Memory B cell (primary cell): ENCODE data around the gene BBS5.
A peak's percentile ranks its signal among the peaks of the same experiment; 100 is the strongest.

Experiments used
- ATAC-seq: fragments of 150-1000 bp; cut with Tn5 transposase; 2 replicates; pipeline ENCODE4 v1.10.0; 2021; ENCODE audit warnings: low read depth, mild to moderate bottlenecking, moderate library complexity
- DNase-seq, 2 donors: peaks; one replicate each; pipeline ENCODE4 v3.0.0; 2022; ENCODE audit warnings: low spot score in 2 of 2
- H3K27ac Mint-ChIP-seq: one replicate; pipeline ENCODE4 v1.8.0; 2022; ENCODE audit warnings: mild to moderate bottlenecking, moderate library complexity, mixed read lengths
- H3K27me3 Mint-ChIP-seq: one replicate; pipeline ENCODE4 v1.8.0; 2022; ENCODE audit warnings: mixed read lengths
- H3K36me3 Mint-ChIP-seq: one replicate; pipeline ENCODE4 v1.8.0; 2022; ENCODE audit warnings: mild to moderate bottlenecking, mixed read lengths
- H3K4me1 Mint-ChIP-seq: one replicate; pipeline ENCODE4 v1.8.0; 2022; ENCODE audit warnings: mixed read lengths
- H3K4me3 Mint-ChIP-seq: one replicate; pipeline ENCODE4 v1.8.0; 2022; ENCODE audit warnings: mild to moderate bottlenecking, moderate library complexity, mixed read lengths
- H3K9me3 Mint-ChIP-seq: one replicate; pipeline ENCODE4 v1.8.0; 2022; ENCODE audit warnings: mixed read lengths

BBS5 gene

DNA sequence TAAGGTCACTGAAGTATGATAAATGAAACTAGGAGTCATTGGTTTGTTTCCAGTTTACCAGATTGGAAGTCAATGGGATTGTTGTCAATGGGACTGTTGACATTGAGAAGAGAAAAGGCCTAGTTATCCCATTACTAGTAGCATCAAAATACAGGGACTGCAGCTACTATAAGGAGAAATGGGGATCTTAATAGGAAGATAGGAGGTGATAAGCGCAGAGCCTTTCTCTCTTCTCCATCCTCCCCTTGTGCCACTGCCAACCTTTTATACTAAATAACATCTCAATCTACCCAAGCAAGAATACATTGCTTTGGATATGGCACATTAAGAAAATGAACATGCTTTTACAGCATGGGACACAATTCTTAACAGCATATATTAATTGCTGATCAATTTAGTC, 10.5 kb upstream of the BBS5 start:
- ATAC-seq (no peak), DNase-seq (no peak)
- H3K27ac Mint-ChIP-seq = no peak overlapping the region
- no peaks in the 10 kb centered on the region for H3K9me3 Mint-ChIP-seq
- H3K36me3 Mint-ChIP-seq = no peaks in the 10 kb centered on the region
- H3K4me1 Mint-ChIP-seq = no peaks in the 10 kb centered on the region
- H3K27me3 Mint-ChIP-seq = no peaks in the 10 kb centered on the region
- H3K4me3 Mint-ChIP-seq = no peak overlapping the region

GRCh38 chr2:169469952-169470572, 9.2 kb upstream of the BBS5 start:
- Mint-ChIP-seq H3K4me3 (no peak overlapping the region), H3K9me3 (no peaks in the 10 kb centered on the region), H3K27me3 (no peaks in the 10 kb centered on the region), H3K36me3 (no peaks in the 10 kb centered on the region), H3K4me1 (no peaks in the 10 kb centered on the region), H3K27ac (no peak overlapping the region)
- DNase-seq (no peak), ATAC-seq (no peak)

DNA sequence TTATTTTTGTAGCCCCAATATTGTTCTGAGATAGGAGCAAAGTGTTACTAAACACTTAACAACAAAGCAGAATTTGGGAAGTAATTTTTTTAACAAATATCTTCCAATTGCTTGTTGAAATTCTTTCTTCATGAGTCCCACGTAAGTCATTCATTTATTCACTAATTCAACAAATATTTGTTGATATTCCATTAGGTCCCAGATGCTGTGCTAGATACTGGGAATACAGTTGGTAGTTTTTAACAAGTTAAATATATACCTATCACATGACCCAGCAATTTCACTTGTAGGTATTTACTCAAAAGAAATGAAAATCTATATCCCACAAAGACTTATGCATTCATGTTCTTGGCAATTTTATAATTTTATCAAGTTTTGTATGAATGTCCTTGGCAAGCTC, 7.0 kb upstream of the BBS5 start:
- Mint-ChIP-seq H3K4me3 (no peak overlapping the region), H3K27ac (no peak overlapping the region), H3K4me1 (no peaks in the 10 kb centered on the region), H3K9me3 (no peaks in the 10 kb centered on the region), H3K36me3 (no peaks in the 10 kb centered on the region), H3K27me3 (no peaks in the 10 kb centered on the region)
- ATAC-seq (no peak), DNase-seq (no peak)

DNA sequence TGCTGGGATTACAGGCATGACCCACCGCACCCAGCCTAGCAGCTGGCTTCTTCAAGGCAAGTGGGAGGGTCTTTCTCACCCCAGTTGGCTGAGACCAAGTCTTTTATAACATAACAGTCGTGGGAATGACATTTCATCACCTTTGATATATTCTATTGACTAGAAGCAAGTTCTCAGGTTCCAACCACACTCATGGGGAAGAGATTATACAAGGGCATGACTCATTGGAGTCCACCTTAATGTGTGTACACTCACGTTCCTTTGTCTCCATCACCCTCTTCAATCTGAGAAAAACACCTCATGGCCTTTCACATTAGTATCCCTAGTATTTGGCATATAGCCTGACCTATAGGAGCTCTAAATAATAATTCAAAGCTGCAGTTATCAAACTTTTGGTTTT, 2.8 kb upstream of the BBS5 start:
- Mint-ChIP-seq H3K27me3 (no peaks in the 10 kb centered on the region), H3K27ac (no peak overlapping the region), H3K36me3 (no peaks in the 10 kb centered on the region), H3K4me3 (no peak overlapping the region), H3K4me1 (peaks cover 7% of the 10 kb centered on the region), H3K9me3 (no peaks in the 10 kb centered on the region)
- DNase-seq (no peak), ATAC-seq (no peak)

DNA sequence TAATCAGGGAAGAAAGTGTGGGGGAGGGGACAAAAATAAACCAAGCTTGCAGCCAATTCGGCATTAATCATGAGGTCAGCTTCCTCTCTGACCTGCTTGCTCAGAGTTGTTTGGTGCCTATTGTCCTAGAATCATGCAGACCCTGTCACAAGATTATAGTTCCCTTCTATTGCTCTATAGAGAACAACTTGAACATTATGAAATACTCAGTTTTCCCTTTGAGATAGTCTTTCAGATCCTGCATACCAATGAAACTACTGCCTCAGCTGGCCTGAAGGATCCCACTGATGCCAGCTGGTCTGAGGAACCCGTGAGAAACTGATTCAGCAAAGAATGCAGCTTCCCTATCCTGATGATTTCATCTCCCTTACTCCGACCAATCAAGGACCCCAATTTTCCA, 955 bp upstream of the BBS5 start:
- H3K27ac Mint-ChIP-seq = no peak overlapping the region
- no peaks in the 10 kb centered on the region for H3K9me3 Mint-ChIP-seq
- no peak for DNase-seq
- H3K4me1 Mint-ChIP-seq = peaks cover 7% of the 10 kb centered on the region
- H3K4me3 Mint-ChIP-seq = peak overlapping the region; percentile 89
- no peaks in the 10 kb centered on the region for H3K36me3 Mint-ChIP-seq
- no peaks in the 10 kb centered on the region for H3K27me3 Mint-ChIP-seq
- no peak for ATAC-seq

DNA sequence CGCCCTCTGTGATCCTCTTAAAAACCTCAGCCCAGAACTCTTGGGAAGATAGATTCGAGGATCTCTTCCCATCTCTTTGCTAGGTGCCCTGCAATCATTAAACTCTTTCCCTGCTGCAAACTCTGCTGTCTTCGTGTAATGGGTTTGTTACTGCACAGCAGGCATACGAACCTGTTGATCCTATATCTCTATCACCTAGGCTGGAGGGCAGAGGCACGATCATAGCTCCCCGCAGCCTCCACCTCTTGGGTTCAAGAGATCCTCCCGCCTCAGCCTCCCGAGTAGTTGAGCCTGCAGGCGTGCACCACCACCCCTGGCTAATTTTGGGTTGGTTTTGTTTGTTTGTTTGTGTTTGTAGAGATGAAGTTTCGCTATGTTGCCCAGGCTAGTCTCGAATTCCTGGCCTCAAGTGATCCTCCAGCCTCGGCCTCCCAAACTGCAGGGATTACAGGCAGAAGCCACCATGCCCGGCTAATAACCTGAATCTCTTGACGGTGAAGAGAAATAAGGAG, 493 bp upstream of the BBS5 start:
- Mint-ChIP-seq H3K27ac (peak overlapping the region; percentile 81), H3K4me3 (peak overlapping the region; percentile 89), H3K27me3 (no peaks in the 10 kb centered on the region), H3K9me3 (no peaks in the 10 kb centered on the region), H3K4me1 (peaks cover 7% of the 10 kb centered on the region), H3K36me3 (no peaks in the 10 kb centered on the region)
- DNase-seq = no peak
- ATAC-seq = no peak

DNA sequence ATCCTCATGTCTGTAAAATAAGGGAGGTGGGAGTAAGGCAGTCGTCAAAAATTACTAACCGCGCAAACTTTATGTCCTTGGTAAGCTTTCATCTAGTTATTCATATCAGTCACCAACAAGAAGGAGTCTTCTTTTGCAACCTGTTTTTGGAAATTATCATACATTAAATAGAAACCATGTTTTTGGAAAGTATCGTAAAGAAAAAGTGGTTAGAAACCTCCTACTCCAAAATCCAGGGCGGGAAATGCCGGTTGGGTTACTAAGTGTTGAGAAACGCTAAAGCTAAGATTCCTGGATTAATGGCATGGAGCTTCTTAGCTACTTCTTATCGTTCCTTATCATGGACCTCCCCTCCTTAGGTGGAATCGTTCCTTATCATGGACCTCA, 778 bp downstream of the BBS5 start:
- no peak overlapping the region for H3K27ac Mint-ChIP-seq
- no peak for ATAC-seq

GRCh38 chr2:169485650-169486138, 6.4 kb downstream of the BBS5 start:
- Mint-ChIP-seq H3K9me3 (no peaks in the 10 kb centered on the region), H3K27me3 (no peaks in the 10 kb centered on the region), H3K36me3 (peaks cover 3% of the 10 kb centered on the region), H3K4me3 (no peak overlapping the region), H3K4me1 (no peaks in the 10 kb centered on the region), H3K27ac (no peak overlapping the region)
- DNase-seq (no peak), ATAC-seq (no peak)

More for the DNA sequence above, 778 bp downstream of the BBS5 start:
- H3K36me3 Mint-ChIP-seq = no peaks in the 10 kb centered on the region
- no peaks in the 10 kb centered on the region for H3K27me3 Mint-ChIP-seq
- peaks cover 7% of the 10 kb centered on the region for H3K4me1 Mint-ChIP-seq
- no peaks in the 10 kb centered on the region for H3K9me3 Mint-ChIP-seq
- no peak for DNase-seq
- peak overlapping the region; percentile 89 for H3K4me3 Mint-ChIP-seq

- no peak overlapping the region for H3K27ac Mint-ChIP-seq
- ATAC-seq = no peak
- H3K4me1 Mint-ChIP-seq = no peaks in the 10 kb centered on the region
- no peaks in the 10 kb centered on the region for H3K27me3 Mint-ChIP-seq
- DNase-seq = no peak
- H3K9me3 Mint-ChIP-seq = no peaks in the 10 kb centered on the region
- H3K36me3 Mint-ChIP-seq = peaks cover 5% of the 10 kb centered on the region
- no peak overlapping the region for H3K4me3 Mint-ChIP-seq
These were observed 7.2 kb downstream of the BBS5 start for GRCh38 chr2:169486487-169486886.

- ATAC-seq = no peak
- H3K27ac Mint-ChIP-seq = no peak overlapping the region
- H3K27me3 Mint-ChIP-seq = no peaks in the 10 kb centered on the region
- no peaks in the 10 kb centered on the region for H3K4me1 Mint-ChIP-seq
- H3K9me3 Mint-ChIP-seq = no peaks in the 10 kb centered on the region
- no peak overlapping the region for H3K4me3 Mint-ChIP-seq
- DNase-seq = no peak
- H3K36me3 Mint-ChIP-seq = peaks cover 4% of the 10 kb centered on the region
These were observed 11.5 kb downstream of the BBS5 start for GRCh38 chr2:169490834-169491233.

GRCh38 chr2:169491378-169491777, 12.1 kb downstream of the BBS5 start:
- no peaks in the 10 kb centered on the region for H3K27me3 Mint-ChIP-seq

GRCh38 chr2:169493360-169493759, 14.1 kb downstream of the BBS5 start:
- Mint-ChIP-seq H3K27me3 (no peaks in the 10 kb centered on the region), H3K27ac (no peak overlapping the region), H3K9me3 (no peaks in the 10 kb centered on the region), H3K4me3 (no peak overlapping the region), H3K36me3 (peaks cover 4% of the 10 kb centered on the region), H3K4me1 (no peaks in the 10 kb centered on the region)
- DNase-seq (no peak), ATAC-seq (no peak)

More at GRCh38 chr2:169491378-169491777, 12.1 kb downstream of the BBS5 start:
- Mint-ChIP-seq H3K27ac (no peak overlapping the region), H3K9me3 (no peaks in the 10 kb centered on the region), H3K4me3 (no peak overlapping the region), H3K36me3 (peaks cover 4% of the 10 kb centered on the region), H3K4me1 (no peaks in the 10 kb centered on the region)
- DNase-seq (no peak), ATAC-seq (no peak)

DNA sequence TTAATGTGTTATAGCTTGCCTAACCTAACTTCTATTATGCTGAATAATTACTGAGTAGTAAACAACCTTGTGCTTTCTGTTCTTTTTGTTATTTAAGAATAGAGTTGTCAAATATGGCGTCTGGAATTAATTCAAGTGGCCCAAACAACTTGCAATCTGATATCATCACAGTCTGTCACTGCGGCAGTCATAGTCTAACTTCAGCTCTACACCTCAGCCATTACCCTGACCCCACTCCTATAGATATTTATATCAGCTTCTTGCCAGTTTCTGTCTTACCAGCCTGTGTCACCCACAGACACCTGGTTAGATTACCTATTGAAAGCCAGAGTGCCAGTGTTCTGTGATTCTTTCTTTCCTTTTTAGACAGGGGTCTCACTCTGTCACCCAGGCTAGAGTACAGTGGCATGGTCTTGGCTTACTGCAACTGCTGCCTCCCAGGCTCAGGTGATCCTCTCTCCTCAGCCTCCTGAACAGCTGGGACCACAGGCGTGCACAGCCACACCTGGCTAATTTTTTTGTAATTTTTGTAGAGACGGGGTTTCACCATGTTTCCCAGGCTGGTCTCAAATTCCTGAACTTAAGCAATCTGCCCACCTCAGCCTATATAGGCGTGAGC, 16.1 kb downstream of the BBS5 start:
- Mint-ChIP-seq H3K27ac (no peak overlapping the region), H3K4me3 (no peak overlapping the region)
- no peak for ATAC-seq

GRCh38 chr2:169504651-169505050, 25.4 kb downstream of the BBS5 start:
- H3K4me1 Mint-ChIP-seq = no peaks in the 10 kb centered on the region

More for the DNA sequence above, 16.1 kb downstream of the BBS5 start:
- Mint-ChIP-seq H3K9me3 (no peaks in the 10 kb centered on the region), H3K27me3 (no peaks in the 10 kb centered on the region), H3K4me1 (no peaks in the 10 kb centered on the region), H3K36me3 (peaks cover 4% of the 10 kb centered on the region)
- DNase-seq = no peak

GRCh38 chr2:169507698-169508097, 28.4 kb downstream of the BBS5 start:
- Mint-ChIP-seq H3K27ac (no peak overlapping the region), H3K4me3 (no peak overlapping the region), H3K27me3 (no peaks in the 10 kb centered on the region), H3K36me3 (peaks cover 2% of the 10 kb centered on the region), H3K4me1 (no peaks in the 10 kb centered on the region), H3K9me3 (no peaks in the 10 kb centered on the region)
- no peak for ATAC-seq
- no peak for DNase-seq

More at GRCh38 chr2:169504651-169505050, 25.4 kb downstream of the BBS5 start:
- H3K36me3 Mint-ChIP-seq = peaks cover 2% of the 10 kb centered on the region
- no peak overlapping the region for H3K4me3 Mint-ChIP-seq
- DNase-seq (no peak), ATAC-seq (no peak)
- no peaks in the 10 kb centered on the region for H3K9me3 Mint-ChIP-seq
- H3K27ac Mint-ChIP-seq = no peak overlapping the region
- H3K27me3 Mint-ChIP-seq = no peaks in the 10 kb centered on the region
